ENCODE results near the gene KLHL14. TPM values are rescaled to one million over a fixed set of nuclear protein-coding genes. Genes with fewer than 3 reads are reported as not detected.

KLHL14 gene
- total and polyA plus RNA-seq, 4 donors, result 0.16 to 2.2 (median 0.26) TPM

DNA sequence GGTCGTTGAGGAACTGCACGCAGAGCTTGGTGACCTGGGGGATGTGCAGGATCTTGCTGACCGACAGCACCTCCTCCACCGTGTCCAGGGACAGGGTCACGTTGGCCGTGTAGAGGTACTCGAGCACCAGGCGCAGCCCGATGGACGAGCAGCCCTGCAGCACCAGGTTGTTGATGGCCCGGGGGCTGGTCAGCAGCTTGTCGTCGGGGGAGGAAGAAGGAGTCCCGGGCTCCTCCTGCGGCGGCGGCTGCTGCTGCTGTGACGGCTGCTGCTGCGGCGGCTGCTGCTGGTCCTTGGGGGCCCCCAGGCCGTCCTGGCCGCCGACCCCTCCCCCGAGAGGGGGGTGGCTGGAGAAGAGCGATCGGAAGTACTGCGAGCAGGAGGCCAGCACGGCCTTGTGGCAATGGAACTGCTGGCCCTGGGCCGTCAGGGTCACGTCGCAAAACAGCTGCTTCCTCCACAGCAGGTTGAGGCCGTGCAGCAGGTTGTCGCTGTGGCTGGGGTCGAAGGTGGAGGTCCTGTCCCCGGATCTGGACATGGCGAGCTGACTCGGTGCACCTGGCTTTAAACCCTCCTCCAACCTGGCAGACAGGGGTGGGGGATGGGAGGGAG lies 2.7 kb downstream of the KLHL14 start:
- peaks cover 0 to 4% (median 0%) of the 10 kb centered on the region in 4 donors for H3K9me3 ChIP-seq (ENCODE audit: control insufficient read depth in 4 of 4, insufficient read depth in 3 of 4, low read length in 3 of 4)
- DNase-seq, result peak in 2 of 3 donors; percentile 21 to 26
- H3K9ac ChIP-seq (ENCODE audit: insufficient read depth in 1 of 2, low read length in 2 of 2), result no peak overlapping the region
- 2% methylated on average over 34 to 37 of the region's 37 CpGs for WGBS, 2 donors
- H3K27ac ChIP-seq (ENCODE audit: low read depth in 1 of 2, low read length in 1 of 2), result no peak overlapping the region
- ATAC-seq (ENCODE audit: insufficient read depth, low FRiP score), result no peak
- H3K36me3 ChIP-seq (ENCODE audit: control insufficient read depth in 4 of 4, insufficient read depth in 4 of 4, low read length in 4 of 4), result no peaks in the 10 kb centered on the region
- peaks cover 0 to 56% (median 38%) of the 10 kb centered on the region in 3 donors for H3K27me3 ChIP-seq (ENCODE audit: control insufficient read depth in 3 of 3, insufficient read depth in 3 of 3, low read length in 2 of 3)
- TF ChIP-seq CTCF (IDR thresholded peaks at IDR 0.05; ENCODE audit: control extremely low read depth, extremely low read depth), result no peak
- peaks cover 0 to 20% (median 6%) of the 10 kb centered on the region in 5 donors for H3K4me1 ChIP-seq (ENCODE audit: control insufficient read depth in 5 of 5, insufficient read depth in 5 of 5, low read length in 5 of 5)
- peak overlapping the region; percentile 20 for H3K4me3 ChIP-seq

GRCh38 chr18:32769586-32770053 lies 3.2 kb downstream of the KLHL14 start:
- 2 to 10% methylated on average over 31 of the region's 31 CpGs for WGBS, 2 donors
- H3K36me3 ChIP-seq (ENCODE audit: control insufficient read depth in 4 of 4, insufficient read depth in 4 of 4, low read length in 4 of 4), result no peaks in the 10 kb centered on the region
- H3K9me3 ChIP-seq (ENCODE audit: control insufficient read depth in 4 of 4, insufficient read depth in 3 of 4, low read length in 3 of 4), result peaks cover 0 to 4% (median 0%) of the 10 kb centered on the region in 4 donors
- TF ChIP-seq CTCF (IDR thresholded peaks at IDR 0.05; ENCODE audit: control extremely low read depth, extremely low read depth), result no peak
- no peak overlapping the region for H3K9ac ChIP-seq (ENCODE audit: insufficient read depth in 1 of 2, low read length in 2 of 2)
- ATAC-seq (ENCODE audit: insufficient read depth, low FRiP score), result no peak
- peak overlapping the region; percentile 20 for H3K4me3 ChIP-seq
- H3K27ac ChIP-seq (ENCODE audit: low read depth in 1 of 2, low read length in 1 of 2), result no peak overlapping the region
- peaks cover 0 to 56% (median 38%) of the 10 kb centered on the region in 3 donors for H3K27me3 ChIP-seq (ENCODE audit: control insufficient read depth in 3 of 3, insufficient read depth in 3 of 3, low read length in 2 of 3)
- peak in 2 of 3 donors; percentile 3 to 21 for DNase-seq
- H3K4me1 ChIP-seq (ENCODE audit: control insufficient read depth in 5 of 5, insufficient read depth in 5 of 5, low read length in 5 of 5), result peaks cover 0 to 20% (median 6%) of the 10 kb centered on the region in 5 donors

DNA sequence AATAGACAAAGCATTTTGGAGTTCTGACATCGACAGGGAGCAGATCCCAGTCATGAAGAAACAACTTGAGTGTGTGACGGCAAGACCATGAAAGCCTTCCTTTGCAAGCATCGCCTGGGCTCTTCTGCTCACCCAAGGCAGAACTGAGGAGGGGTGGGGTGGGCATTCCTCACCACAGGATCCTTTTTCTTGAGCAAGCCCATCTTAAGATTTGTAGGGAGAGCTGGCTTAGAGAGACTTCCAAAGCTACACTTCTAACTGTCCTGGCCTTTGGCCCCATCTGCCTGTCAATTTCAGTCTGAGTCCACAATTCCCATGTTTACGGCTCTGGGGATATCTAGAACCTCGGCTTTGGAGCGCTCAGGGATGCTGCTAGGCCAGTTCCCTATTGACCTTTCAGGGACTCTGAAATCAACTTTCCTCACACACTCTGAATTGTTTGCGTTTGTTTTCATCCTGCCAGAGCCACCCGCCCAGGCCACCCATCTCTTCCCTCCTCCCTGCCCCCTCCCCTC lies 3.7 kb downstream of the KLHL14 start:
- TF ChIP-seq CTCF (IDR thresholded peaks at IDR 0.05; ENCODE audit: control extremely low read depth, extremely low read depth), result no peak
- Histone ChIP-seq H3K9me3 (ENCODE audit: control insufficient read depth in 4 of 4, insufficient read depth in 3 of 4, low read length in 3 of 4) (peaks cover 0 to 4% (median 0%) of the 10 kb centered on the region in 4 donors), H3K4me3 (no peak overlapping the region), H3K36me3 (ENCODE audit: control insufficient read depth in 4 of 4, insufficient read depth in 4 of 4, low read length in 4 of 4) (no peaks in the 10 kb centered on the region), H3K27ac (ENCODE audit: low read depth in 1 of 2, low read length in 1 of 2) (no peak overlapping the region), H3K4me1 (ENCODE audit: control insufficient read depth in 5 of 5, insufficient read depth in 5 of 5, low read length in 5 of 5) (peaks cover 0 to 20% (median 6%) of the 10 kb centered on the region in 5 donors), H3K9ac (ENCODE audit: insufficient read depth in 1 of 2, low read length in 2 of 2) (no peak overlapping the region), H3K27me3 (ENCODE audit: control insufficient read depth in 3 of 3, insufficient read depth in 3 of 3, low read length in 2 of 3) (peaks cover 0 to 56% (median 38%) of the 10 kb centered on the region in 3 donors)
- 34 to 44% methylated on average over 8 of the region's 8 CpGs for WGBS, 2 donors
- no peak for ATAC-seq (ENCODE audit: insufficient read depth, low FRiP score)
- DNase-seq, result no peak
